ENCODE data around the gene MCEMP1.
A peak's percentile ranks its signal among the peaks of the same experiment; 100 is the strongest.

Gene MCEMP1

DNA sequence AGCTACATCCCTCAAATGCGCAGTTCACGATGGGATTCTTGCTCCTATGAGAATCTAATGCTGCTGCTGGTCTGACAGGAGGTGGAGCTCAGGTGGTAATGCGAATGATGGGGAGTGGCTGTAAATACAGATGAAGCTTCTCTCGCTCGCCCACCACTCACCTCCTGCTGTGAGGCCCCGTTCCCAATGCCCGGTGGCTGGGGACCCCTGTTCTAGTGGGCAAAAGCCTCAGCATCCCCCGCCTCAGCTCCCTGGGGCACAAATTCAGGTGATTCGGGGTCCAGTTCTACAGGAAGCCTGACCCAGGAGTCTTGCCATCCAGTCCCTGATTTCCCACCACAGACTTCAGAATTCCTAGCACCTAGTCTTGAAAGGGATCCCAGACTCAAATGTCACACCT is 4.4 kb upstream of the MCEMP1 start:
- no peak for DNase-seq (ENCODE audit: low read depth)

DNA sequence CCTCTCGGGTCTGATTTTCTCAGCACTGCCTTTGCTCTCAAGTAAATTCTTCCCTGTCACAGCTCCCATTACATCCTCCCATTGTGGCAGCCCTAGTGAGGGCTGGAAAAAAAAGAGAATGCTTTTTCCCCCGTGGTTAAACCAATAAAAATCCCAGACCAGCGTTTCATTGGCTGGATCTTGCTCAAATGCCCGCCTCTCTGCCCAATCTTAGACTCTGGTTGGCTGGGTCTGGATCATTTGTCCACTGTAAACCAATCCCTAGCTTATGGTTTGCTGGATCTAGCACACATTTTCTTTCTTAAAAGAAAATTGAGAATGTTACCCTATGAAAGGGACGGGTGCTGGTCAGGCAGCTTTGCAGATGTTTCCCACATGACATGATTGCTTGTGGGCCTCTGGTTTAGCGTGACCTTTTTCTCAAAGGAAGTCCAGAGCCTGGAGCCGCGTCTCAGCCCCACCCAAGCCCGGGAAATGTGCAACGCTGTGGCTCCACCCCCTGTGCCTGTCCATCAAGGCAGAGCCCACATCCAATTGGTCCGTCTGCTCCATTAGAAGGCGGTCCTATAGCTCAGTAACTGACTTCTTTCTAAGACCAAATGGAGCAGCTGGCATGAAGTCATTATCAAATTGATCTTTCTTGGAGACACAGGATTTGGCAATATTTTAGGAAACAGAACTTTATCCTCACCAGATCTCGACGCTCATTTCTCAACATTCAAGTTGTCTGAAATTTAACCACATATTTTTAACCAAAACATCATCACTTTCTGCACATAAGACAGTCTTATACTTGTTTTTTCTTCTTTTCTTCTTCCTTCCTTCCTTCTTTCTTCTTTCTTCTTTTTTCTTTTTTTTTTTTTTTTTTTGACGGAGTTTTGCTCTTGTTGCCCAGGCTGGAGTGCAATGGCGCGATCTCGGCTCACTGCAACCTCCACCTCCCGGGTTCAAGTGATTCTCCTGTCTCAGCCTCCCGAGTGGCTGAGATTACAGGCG is 2.6 kb upstream of the MCEMP1 start:
- no peak for DNase-seq (ENCODE audit: low read depth)

DNA sequence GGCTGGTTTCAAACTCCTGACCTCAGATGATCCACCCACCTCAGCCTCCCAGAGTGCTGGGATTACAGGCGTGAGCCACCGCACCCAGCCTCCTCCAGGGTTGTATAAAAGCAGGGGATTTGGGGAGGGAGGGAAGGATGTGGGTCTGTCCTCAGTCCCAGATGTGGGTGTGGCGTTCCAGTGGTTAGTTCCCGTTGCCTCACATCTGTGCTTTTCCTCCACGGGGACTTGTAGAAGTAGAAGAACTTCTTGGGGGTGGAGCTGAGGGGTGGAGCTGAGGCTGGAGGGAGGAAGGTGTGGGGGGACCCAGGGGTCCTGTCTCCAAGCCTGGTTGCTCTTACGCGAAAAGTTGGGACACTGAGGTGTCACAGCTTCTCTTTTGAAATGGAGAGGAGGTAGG is 514 bp upstream of the MCEMP1 start:
- DNase-seq (ENCODE audit: low read depth), result no peak

DNA sequence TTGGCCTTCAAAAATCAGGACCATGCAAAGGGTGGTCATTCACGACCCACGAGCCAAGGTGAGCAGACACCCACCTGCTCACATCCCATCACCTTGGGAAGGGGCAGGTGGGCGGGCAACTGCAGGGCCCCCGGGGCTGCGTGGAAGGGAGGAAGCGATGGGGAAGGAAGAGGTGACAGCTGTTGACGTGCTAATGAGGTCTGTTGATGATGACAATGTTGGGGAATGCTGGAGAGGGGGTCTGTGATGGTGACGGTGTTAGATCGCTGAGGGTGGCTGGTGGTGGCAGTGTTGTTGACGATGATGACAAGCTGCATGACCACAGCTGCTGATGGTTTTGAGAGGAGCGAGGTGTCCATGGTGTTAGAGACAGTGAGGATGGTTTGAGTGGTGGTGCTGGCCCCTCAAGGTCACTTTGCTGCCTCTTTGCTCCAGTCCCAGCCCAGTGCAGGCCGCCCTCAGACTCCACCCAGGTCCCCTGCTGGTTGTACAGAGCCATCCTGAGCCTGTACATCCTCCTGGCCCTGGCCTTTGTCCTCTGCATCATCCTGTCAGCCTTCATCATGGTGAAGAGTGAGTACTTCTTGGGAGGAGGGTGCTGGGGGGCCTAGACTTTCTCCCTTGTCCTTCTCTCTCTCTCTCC is 900 bp downstream of the MCEMP1 start:
- no peak for DNase-seq (ENCODE audit: low read depth)

DNA sequence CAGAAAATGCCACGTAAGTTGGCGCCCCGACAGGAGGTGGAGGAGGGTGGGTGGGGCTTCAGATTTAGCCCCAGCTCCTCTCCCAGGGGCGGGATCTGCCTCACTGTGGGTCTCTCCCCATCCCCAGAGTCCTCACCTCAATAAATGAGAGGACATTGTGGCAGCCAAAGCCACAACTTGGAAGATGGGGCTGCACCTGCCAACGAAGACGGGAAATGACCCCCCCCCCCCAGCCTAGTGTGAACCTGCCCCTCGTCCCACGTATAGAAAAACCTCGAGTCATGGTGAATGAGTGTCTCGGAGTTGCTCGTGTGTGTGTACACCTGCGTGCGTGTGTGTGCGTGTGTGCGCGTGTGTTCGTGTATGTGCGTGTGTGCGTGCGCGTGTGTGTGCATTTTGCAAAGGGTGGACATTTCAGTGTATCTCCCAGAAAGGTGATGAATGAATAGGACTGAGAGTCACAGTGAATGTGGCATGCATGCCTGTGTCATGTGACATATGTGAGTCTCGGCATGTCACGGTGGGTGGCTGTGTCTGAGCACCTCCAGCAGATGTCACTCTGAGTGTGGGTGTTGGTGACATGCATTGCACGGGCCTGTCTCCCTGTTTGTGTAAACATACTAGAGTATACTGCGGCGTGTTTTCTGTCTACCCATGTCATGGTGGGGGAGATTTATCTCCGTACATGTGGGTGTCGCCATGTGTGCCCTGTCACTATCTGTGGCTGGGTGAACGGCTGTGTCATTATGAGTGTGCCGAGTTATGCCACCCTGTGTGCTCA is 2.3 kb downstream of the MCEMP1 start:
- no peak for DNase-seq (ENCODE audit: low read depth)

DNA sequence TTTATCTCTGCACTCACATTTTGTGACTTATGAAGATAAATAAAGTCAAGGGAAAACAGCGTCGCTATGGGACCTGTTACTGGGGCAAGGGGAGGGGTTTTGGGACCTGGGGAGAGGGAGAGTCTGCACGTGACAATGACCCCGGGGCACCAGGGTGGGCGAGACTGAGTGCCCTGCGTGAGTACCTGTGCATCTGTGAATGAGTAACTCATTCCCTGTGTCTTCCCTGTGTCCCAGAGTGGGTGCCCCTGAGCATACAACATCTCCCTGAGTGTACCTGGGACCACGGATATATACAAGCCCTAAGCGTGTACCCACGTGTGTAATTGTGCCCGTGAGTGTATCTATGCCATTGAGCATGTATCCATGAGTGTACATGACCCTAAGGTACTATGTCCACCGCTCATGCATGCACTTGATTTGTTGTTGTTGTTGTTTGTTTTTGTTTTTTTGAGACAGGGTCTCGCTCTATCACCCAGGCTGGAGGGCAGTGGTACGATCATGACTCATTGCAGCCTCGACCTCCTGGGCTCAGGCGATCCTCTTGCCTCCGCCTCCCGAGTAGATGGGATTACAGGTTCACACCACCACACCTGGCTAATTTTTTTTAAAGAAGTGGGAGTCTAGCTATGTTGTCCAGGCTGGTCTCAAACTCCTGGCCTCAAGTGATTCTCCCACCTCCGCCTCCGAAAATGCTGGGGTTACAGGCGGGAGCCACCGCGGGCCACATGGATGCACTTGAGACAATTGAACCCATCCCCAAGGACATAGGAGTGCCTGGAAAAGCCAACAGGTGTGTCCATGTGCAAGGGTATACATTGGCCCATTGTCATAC is 3.1 kb downstream of the MCEMP1 start:
- no peak for DNase-seq (ENCODE audit: low read depth)

DNA sequence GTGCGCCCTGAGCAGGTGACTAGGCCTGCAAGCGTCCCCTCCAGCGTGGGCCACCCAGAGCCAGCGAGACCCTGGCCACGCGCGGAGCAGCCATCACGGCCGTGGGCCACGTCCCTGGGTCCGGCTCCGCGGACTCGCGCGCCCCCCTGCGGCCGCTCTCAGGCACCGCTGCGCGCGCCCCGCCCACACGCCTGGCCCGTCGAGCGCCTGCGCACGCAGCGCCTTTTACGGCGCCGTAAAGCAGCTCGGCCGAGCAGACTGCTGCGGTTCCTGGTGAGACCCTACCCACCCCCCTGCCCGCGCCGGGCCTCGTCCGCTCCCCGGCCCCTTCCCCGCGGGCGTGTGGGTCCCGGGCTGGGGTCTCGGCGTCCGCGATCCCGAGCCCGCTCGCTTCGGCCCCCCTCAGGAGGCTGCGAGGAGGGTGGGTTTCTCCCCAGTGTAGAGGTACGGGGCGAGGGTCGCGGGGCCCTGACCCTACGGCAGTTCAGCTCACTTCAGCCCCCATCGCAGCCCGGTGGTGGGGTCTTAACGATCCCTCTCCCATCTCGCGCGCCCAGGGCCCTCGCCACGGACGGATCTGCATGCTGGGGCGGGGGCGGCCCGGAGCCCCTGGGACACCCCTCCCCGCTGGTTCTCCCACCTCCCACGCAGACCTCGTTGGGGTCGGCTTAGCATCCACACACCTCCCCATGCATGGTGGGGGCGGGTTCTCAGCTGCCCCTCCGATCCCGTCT is 3.9 kb downstream of the MCEMP1 start, which contains the start of gene TRAPPC5:
TRAPPC5 (plus strand) TSS at position 228 of the 734 bp plus-strand sequence. CDS start 1,421 bp downstream, outside the sequence.
- DNase-seq (ENCODE audit: low read depth), result peak; percentile 68

DNA sequence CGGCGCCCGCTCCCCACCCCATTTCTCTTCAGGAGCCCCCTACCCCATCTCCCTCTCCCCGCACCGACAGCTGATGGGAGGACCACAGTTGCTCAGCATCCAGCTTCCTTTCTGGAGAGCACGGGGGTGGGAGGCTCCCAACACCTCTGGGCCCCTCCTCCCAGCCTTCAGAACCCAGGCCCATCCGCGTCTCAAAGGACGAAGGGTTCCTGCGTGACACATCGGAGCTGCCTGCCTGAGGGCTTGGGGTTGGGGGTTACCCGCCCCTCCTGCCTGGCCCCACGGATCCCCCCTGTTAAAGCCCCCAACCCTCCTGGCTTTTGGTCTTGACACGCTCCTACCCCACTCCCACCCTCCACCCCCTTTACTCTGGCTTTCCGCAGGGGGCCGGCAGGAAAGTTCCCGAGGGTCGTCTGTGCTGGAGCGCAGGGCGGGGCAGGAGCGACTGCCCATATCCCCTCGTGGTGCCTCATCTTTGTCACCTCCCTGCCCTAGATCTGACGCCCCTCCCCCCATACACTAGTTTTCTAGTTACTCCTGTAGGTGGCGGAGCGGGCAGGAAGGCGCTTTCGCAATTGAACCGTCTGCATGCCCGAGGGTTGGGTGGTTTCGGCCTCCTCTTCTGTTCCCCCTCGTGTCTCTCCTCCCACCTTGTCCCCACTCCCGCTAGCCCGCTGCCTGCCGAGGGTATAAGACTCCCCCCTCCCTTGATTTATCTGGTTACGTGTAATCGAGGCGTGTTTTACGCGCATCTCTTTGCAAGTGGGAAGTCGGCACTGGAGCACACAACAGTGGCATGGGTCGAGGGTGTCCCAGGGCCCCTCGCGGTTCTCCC is 4.7 kb downstream of the MCEMP1 start:
- DNase-seq (ENCODE audit: low read depth), result peak; percentile 64

DNA sequence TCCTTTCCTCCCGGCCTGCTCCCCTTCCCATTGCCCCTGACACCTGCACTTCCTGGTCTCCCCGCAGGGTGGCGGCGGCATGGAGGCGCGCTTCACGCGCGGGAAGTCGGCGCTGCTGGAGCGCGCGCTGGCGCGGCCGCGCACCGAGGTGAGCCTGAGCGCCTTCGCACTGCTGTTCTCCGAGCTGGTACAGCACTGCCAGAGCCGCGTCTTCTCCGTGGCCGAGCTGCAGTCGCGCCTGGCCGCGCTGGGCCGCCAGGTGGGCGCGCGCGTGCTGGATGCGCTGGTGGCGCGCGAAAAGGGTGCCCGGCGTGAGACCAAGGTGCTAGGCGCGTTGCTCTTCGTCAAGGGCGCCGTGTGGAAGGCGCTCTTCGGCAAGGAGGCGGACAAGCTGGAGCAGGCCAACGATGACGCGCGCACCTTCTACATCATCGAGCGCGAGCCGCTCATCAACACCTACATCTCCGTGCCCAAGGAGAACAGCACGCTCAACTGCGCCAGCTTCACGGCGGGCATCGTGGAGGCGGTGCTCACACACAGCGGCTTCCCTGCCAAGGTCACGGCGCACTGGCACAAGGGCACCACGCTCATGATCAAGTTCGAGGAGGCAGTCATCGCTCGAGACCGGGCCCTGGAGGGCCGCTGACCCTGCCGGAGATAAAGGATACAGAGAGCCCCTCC is 5.4 kb downstream of the MCEMP1 start:
- DNase-seq (ENCODE audit: low read depth), result no peak

DNA sequence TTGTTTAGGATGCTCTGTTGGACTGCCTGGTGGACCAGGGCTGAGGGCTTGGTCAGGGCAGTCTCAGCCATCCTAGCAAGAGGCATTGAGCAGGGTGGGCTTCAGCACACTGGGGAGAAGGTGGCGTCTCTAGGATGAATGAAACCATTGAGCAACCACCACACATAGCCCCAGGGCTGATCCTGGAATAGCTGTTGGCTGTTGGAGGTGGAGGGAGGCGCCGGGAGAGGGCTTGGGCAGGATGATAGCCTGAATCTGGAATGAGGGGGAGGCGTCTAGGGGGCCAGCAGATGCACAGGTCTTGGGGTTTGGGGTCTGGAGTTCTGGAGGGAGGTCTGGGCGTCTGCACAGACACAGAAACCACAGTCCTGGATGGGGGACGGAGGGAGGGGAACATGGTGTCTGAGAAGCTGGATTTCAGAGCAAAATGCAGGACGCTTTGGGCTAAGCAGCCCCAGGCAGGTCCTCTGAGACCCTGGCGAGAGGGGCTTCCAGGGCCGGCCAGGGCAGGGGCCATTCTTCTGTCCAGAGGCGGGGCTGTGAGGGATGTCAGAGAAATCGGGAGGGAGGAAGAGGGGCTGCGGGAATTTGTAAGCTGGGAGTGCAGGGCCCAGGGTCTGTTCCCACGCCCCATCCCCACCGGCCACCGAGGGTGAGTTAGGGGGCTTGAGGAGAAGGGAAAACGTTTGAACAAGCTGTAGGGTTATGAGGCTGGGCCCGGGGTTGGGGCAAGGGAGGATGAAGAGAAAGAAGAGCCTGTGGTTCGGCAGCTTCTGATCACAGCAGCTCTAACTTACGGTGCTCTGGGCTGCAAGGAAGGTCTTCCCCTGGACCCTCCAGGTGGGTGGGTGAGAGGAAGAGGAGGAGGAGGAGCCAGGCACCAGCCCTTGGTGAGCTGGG is 8.9 kb downstream of the MCEMP1 start:
- DNase-seq (ENCODE audit: low read depth), result no peak

DNA sequence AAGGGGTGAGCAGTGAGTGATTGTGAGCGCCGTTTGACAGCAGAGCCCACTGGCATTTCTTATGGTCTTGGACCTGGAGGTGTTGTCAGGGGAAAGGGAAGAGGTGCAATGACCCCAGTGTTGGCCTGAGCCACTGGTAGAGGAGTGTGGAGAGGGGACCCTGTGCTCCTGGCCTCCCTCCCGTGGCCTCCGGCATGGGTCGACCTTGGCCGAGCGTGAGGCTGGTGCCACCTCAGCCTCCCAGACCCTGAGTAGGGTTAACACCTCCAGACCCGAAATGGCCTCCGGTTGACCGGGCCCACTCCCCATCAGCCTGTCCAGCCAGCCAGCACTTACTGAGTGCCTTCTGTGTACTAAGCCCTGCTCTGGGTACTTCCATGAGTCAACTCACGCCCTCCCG is 10.3 kb downstream of the MCEMP1 start:
- no peak for DNase-seq (ENCODE audit: low read depth)

DNA sequence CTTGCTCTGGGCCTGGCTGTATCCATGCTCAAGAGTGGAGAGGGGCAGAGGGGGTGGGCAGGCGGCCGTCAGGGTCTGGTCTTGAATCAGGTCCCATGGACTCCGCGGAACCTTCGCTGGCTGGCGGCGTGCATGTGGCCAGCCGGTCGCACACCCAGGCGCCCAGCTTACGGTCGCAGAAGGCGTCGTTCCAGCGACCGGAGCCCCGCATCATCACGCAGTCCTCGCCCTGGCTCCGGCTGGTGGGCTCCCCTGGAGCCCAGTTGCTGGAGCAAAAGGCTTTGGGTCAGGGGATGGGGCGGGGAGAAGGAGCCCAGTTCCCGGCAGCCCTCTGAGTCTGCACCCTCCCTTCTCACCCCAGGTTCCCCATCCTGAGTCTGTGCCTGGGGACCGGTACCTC is 12.3 kb downstream of the MCEMP1 start:
- DNase-seq (ENCODE audit: low read depth), result no peak

DNA sequence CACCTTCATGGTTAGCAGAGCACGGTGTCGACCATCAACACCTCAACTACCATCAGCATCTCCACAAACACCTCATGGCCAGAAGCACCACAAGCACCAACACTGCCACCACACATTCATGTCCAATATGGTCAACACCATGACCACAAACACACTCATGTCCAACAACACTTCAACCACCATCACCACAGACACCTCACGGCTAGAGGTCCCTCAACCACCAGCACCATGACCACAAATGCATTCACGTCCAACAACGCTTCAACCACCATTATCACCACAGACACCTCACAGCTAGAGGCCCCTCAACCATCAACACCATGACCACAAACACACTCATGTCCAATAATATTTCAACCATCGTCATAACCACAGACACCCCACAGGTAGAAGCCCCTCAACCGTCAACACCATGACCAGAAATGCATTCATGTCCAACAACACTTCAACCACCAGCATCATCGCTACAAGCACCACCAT is 13.9 kb downstream of the MCEMP1 start:
- DNase-seq (ENCODE audit: low read depth), result no peak

DNA sequence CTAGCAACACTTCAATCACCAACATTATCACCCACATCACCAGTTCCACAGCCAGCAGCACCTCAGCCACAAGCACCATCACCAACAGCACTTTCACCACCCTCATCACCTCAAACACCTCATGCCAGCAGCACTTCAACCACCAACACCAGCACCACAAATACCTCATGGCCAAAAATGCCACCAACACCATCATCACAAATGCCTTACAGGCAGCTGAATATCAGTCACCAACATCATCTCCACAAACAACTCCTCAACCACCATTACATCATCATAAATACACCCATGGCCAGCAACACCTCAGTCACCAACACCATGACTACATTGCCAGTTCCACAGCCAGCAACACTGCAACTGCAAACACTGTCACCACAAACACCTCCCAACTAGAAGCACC is 14.6 kb downstream of the MCEMP1 start:
- no peak for DNase-seq (ENCODE audit: low read depth)

DNA sequence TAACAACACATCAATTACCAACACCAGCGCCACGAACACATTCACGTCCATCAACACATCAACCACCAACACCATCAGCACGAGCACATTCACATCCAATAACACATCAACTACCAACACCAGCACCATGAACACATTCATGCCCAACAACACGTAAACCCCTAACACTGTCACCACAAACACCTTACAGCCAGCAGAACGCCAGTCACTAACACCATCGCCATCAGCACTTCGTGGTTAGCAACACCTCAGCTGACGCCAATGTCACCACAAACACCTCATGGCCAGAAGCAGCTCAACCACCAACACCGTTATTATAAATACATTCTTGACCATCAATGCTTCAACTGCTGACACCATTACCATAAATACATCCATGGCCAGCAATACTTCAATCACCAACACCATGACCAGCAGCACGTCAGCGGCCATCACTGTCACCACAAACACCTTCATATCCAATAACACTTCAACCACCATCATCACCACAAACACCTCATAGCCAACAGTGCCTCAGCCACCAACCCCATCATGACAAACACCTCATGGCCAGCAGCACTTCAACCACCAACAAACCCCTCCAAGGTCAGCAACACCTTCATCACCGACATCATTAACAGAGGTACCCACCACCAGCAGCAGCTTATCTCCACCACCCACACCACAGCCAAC is 15.7 kb downstream of the MCEMP1 start:
- DNase-seq (ENCODE audit: low read depth), result no peak

DNA sequence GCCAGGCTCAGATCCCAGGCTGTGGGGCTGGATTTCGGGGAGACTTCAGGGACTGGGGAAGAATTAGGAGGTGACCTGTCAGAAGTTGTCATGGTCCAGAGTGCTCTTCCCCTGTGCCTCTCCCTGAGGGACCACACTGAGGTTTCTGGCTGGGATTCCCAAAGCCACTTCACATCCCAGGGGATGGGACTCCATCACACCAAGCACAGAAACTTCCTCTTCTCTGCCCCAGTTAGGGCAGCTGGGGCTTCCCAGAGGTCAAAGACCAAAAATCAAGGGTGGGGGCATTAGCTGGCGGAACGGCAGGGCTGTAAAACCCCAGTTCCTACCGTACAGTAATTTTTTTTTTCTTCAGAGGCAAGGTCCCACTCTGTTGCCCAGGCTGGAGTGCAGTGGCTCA is 17.6 kb downstream of the MCEMP1 start:
- DNase-seq (ENCODE audit: low read depth), result no peak

DNA sequence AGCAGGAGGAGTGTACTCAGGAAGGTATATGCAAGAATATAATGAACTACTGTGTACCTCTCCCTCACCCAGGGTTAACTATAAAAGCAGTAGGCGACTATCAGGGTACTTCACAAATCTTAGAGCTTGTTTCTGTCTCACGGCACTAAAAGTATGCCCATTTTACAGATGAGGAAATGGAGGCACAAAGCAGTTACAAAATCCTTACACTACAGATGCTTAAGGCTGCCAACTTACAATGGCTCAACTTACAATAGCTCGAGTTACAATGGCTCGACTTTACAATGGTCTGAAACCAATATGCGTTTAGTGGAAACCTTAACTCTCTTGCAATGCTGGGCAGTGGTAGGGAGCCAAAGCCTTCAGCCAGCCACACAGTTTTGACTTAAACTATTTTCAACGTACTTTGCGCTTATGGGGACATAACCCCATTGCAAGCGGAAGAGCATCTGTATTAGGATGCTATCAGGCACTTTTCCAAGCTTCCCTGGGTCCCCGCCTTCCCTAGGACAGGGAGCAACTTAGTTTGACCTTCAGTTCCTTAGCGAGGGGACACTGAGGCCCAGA is 20.9 kb downstream of the MCEMP1 start:
- no peak for DNase-seq (ENCODE audit: low read depth)
